ENCODE results near the gene C12orf57. TPM values are rescaled to one million over a fixed set of nuclear protein-coding genes. Genes with fewer than 3 reads are reported as not detected.

The C12orf57 gene, protein sequence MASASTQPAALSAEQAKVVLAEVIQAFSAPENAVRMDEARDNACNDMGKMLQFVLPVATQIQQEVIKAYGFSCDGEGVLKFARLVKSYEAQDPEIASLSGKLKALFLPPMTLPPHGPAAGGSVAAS
- 30.7 and 66.4 TPM in 2 replicates for total RNA-seq (2011; cell fraction: chromatin; rRNA removed; ENCODE audit: low replicate concordance)
- total RNA-seq (2011; cell fraction: nucleolus; rRNA removed) = 89.2 and 92.8 TPM in 2 replicates
- 81.8 and 119 TPM in 2 replicates for total RNA-seq (2011; cell fraction: nucleoplasm; rRNA removed)
- total RNA-seq (2014; rRNA removed) (131 and 140 TPM in 2 replicates), total RNA-seq (2014; rRNA removed; fragmentation: Illumina TruSeq; extraction: Trizol) (22.9 and 26.7 TPM in 2 replicates), total RNA-seq (2015; rRNA removed; fragmentation: Illumina TruSeq; extraction: Trizol) (113 and 115 TPM in 2 replicates), total RNA-seq (2021) (104 and 113 TPM in 2 replicates), polyA plus RNA-seq (2011; rRNA removed) (190 and 317 TPM in 2 replicates), polyA plus RNA-seq (2014; fragmentation: Illumina TruSeq; extraction: Trizol) (41.5 and 120 TPM in 2 replicates), polyA plus RNA-seq (2014; fragmentation: Nextera tagmentation; extraction: Ambion mirVana) (100 to 1,000 TPM in 1 of 2 experiments, 10 to 100 TPM in 1; 64.2 to 107 TPM), polyA plus RNA-seq (2014; rRNA removed) (188 and 191 TPM in 2 replicates), polyA minus RNA-seq (2011; rRNA and poly(A)+ RNA removed) (37.7 TPM in 2 replicates), Bru-seq, nascent RNA (percentile 95 among the genes with signal in this experiment), BruChase-seq, experiment 1, labeled RNA remaining after a 2-hour chase (percentile 83 among the genes with signal in this experiment), BruChase-seq, experiment 2, labeled RNA remaining after a 6-hour chase (percentile 80 among the genes with signal in this experiment)
- polyA plus RNA-seq (2011; cell fraction: cytosol; rRNA removed) = 504 and 556 TPM in 2 replicates
- polyA plus RNA-seq (2011; cell fraction: nucleus; rRNA removed) = 180 and 275 TPM in 2 replicates
- 150 and 417 TPM in 2 replicates for polyA plus RNA-seq (2012)
- polyA minus RNA-seq (2011; cell fraction: cytosol; rRNA and poly(A)+ RNA removed) = 34.5 and 61.2 TPM in 2 replicates
- polyA minus RNA-seq (2011; cell fraction: nucleus; rRNA and poly(A)+ RNA removed) = 33.4 and 59.2 TPM in 2 replicates
- long read RNA-seq, experiment 1, transcript C12orf57-201 (3 exons, 560 nt) = major isoform, 36 of 112 reads
- long read RNA-seq, experiment 1, partial matches to known transcripts = 70 of 112 reads
- long read RNA-seq, experiment 1, other reads (novel, unspliced or antisense) = 1 of 112 reads
- long read RNA-seq, experiment 2, transcript C12orf57-201 (3 exons, 560 nt) = major isoform, 67 of 89 reads
- long read RNA-seq, experiment 2, transcript C12orf57-202 (3 exons, 662 nt) = minor isoform, 11 of 89 reads
- long read RNA-seq, experiment 2, partial matches to known transcripts = 4 of 89 reads
- long read RNA-seq, experiment 2, other reads (novel, unspliced or antisense) = 2 of 89 reads
- long read RNA-seq, experiment 3, transcript C12orf57-201 (3 exons, 560 nt) = major isoform, 33 of 42 reads
- long read RNA-seq, experiment 3, partial matches to known transcripts = 0 of 42 reads
- long read RNA-seq, experiment 3, other reads (novel, unspliced or antisense) = 3 of 42 reads

DNA sequence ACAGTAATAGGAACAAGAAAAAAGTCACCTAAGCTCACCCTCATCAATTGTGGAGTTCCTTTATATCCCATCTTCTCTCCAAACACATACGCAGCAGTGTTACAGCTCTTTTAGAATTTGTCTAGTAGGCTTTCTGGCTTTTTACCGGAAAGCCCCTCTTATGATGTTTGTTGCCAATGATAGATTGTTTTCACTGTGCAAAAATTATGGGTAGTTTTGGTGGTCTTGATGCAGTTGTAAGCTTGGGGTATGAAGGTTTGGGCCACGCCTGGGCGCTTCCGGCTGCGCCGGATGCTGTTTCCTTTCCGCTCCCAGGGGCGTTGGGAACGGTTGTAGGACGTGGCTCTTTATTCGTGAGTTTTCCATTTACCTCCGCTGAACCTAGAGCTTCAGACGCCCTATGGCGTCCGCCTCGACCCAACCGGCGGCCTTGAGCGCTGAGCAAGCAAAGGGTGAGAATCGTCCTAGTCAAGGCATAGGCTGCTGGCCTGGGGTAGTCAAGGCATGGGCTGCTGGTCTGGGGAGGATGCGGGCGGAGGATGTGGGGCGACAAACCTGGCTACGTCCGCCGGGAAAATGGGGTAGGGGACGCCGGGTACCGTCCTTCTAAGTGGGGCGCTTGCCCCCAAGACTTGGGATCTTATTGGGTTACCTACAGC lies at the start of gene C12orf57, which contains the start of gene RNU7-1:
TSS of gene C12orf57 (plus strand) at position 301 of the 659 bp plus-strand sequence. CDS start at position 401, 100 bp downstream.
TSS of gene RNU7-1 (plus strand) at position 95 of the 659 bp plus-strand sequence.
- peaks cover 13 to 48% of the 10 kb centered on the region in 2 experiments for H3K4me1 ChIP-seq (replicated peaks in 1 of 2; ENCODE audit: control insufficient read depth in 2 of 2, insufficient read depth in 2 of 2, low read length in 2 of 2)
- H3K4me3 ChIP-seq = peak within 1 kb of the TSS; percentile 49
- ChIA-PET POLR2A (interaction anchor here (0.5 to 6.3 kb wide), 39 partner anchors 10 to 474 kb away, joined by 3 to 98 read pairs (median 5); partner anchors contain the start of genes ATN1, C1RL, CDCA3 and LRRC23), CTCF (ENCODE audit: low intra/inter-chr PET ratio) (interaction anchor here (1.3 to 2.3 kb wide), 5 partner anchors 18 to 166 kb away, joined by 4 to 14 read pairs (median 12); partner anchors contain the start of gene C1R)
- no peaks in the 10 kb centered on the region for H3K9me1 ChIP-seq (ENCODE audit: control insufficient read depth, insufficient read depth, low read length)
- under 1% methylated on average over 23 of the region's 31 CpGs for WGBS (ENCODE audit: insufficient coverage, low coverage, missing lambda C conversion rate)
- BruUV-seq (replicated peaks) = TSS peak; percentile 93
- peak within 1 kb of the TSS; percentile 86 to 90 for H3K9ac ChIP-seq (ENCODE audit: insufficient read depth in 1 of 2, low read depth in 2 of 2, low read length in 2 of 2)
- no peak for FAIRE-seq
- DNase-seq (ENCODE audit: extremely low read depth in 1 of 4, low spot score in 3 of 4) = peak; percentile 54 to 94 (median 68)
- peak; percentile 77 for ATAC-seq
- H3K4me2 ChIP-seq (ENCODE audit: insufficient read depth, low read length) = peak within 1 kb of the TSS; percentile 94
- peaks cover 13% of the 10 kb centered on the region for H3K79me2 ChIP-seq (ENCODE audit: control insufficient read depth, insufficient read depth, low read length)
- no peaks in the 10 kb centered on the region for H4K20me1 ChIP-seq (replicated peaks; ENCODE audit: control insufficient read depth, insufficient read depth, low read length)
- in situ Hi-C loops (cut with MboI) = loop anchor here (5.0 kb wide), 1 partner anchor 77 kb away; the partner anchor contains the start of gene TPI1
- intact Hi-C loops (cut with micrococcal nuclease) = loop anchor here (1.0 to 5.0 kb wide), 5 partner anchors 19 to 165 kb away; partner anchors contain the start of genes C1RL and TPI1
- no peaks in the 10 kb centered on the region for H3K9me3 ChIP-seq (replicated peaks; ENCODE audit: control insufficient read depth, insufficient read depth, low read depth, low read length)
- peak within 1 kb of the TSS; percentile 79 for H2AFZ ChIP-seq (ENCODE audit: low read depth, low read length)
- H3K36me3 ChIP-seq (ENCODE audit: control insufficient read depth, insufficient read depth, low read length) = peaks cover 31% of the 10 kb centered on the region; the same call in 2 of the 3 replicates
- peak within 1 kb of the TSS; percentile 96 for H3K27ac ChIP-seq (ENCODE audit: extremely low read depth, low read depth, low read length)
- H3K27me3 ChIP-seq (ENCODE audit: control insufficient read depth in 2 of 2, insufficient read depth in 2 of 2, low read length in 2 of 2) = no peaks in the 10 kb centered on the region
- TF ChIP-seq ILF3 (IDR thresholded peaks at IDR 0.05; ENCODE audit: borderline replicate concordance) (peak; percentile 99), NUFIP1 (IDR thresholded peaks at IDR 0.05; ENCODE audit: partially characterized antibody) (peak; percentile 87), NFRKB (IDR thresholded peaks at IDR 0.05; ENCODE audit: low read depth) (no peak), ZZZ3 (IDR thresholded peaks at IDR 0.05) (no peak; the same call in 1 of the 2 replicates), FOSL1 (tag; conservative IDR thresholded peaks at IDR 0.05) (0 out of 2 replicates have a peak, but pooled peaks have one; percentile 32), JUNB (CRISPR knock-in tag; conservative IDR thresholded peaks at IDR 0.05) (no peak), ZNF224 (CRISPR knock-in tag; IDR thresholded peaks at IDR 0.05) (0 out of 2 replicates have a peak, but pooled peaks have one; percentile 51), ZNF41 (CRISPR knock-in tag; conservative IDR thresholded peaks at IDR 0.05) (peak; percentile 89), PYGO2 (tag; IDR thresholded peaks at IDR 0.05) (0 out of 2 replicates have a peak, but pooled peaks have one; percentile 37), ZNF696 (CRISPR knock-in tag; conservative IDR thresholded peaks at IDR 0.05) (peak; percentile 95), ZNF384 (IDR thresholded peaks at IDR 0.05; ENCODE audit: low read depth, low read length) (no peak), ZFPM2 (CRISPR knock-in tag; IDR thresholded peaks at IDR 0.05) (peak; percentile 94), ZC3H8 (IDR thresholded peaks at IDR 0.05) (peak; percentile 98), CBX1 (IDR thresholded peaks at IDR 0.05; ENCODE audit: low read depth) (peak; percentile 100)
- TF ChIP-seq, protein P1, sequence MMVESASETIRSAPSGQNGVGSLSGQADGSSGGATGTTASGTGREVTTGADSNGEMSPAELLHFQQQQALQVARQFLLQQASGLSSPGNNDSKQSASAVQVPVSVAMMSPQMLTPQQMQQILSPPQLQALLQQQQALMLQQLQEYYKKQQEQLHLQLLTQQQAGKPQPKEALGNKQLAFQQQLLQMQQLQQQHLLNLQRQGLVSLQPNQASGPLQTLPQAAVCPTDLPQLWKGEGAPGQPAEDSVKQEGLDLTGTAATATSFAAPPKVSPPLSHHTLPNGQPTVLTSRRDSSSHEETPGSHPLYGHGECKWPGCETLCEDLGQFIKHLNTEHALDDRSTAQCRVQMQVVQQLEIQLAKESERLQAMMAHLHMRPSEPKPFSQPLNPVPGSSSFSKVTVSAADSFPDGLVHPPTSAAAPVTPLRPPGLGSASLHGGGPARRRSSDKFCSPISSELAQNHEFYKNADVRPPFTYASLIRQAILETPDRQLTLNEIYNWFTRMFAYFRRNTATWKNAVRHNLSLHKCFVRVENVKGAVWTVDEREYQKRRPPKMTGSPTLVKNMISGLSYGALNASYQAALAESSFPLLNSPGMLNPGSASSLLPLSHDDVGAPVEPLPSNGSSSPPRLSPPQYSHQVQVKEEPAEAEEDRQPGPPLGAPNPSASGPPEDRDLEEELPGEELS (CRISPR knock-in tag; IDR thresholded peaks at IDR 0.05; ENCODE audit: borderline replicate concordance) = no peak
